SK-N-SH treated with all-trans-retinoic acid at 6 μM for 48 hours (cell line): ENCODE data around the gene RASAL1.

Experiments
- BACH2 ChIP-seq: fragments of 250-450 bp; sonication (Bioruptor Pico); IDR thresholded peaks from 2 replicates; pipeline ENCODE4 v1.9.0; 2021; ENCODE audit warnings: mild to moderate bottlenecking, borderline replicate concordance
- PATZ1 ChIP-seq: fragments of 250-450 bp; sonication (Bioruptor Pico); IDR thresholded peaks from 2 replicates; pipeline ENCODE4 v1.8.0; 2020; ENCODE audit warnings: mild to moderate bottlenecking, moderate library complexity, borderline replicate concordance
- PPARA ChIP-seq: fragments of 250-450 bp; sonication (Bioruptor Pico); IDR thresholded peaks from 2 replicates; pipeline ENCODE4 v1.5.0; 2020; ENCODE audit warnings: mild to moderate bottlenecking, borderline replicate concordance
- ZFP3 ChIP-seq: fragments of 250-450 bp; sonication (Bioruptor Pico); IDR thresholded peaks from 2 replicates; pipeline ENCODE4 v1.5.0; 2020; ENCODE audit warnings: mild to moderate bottlenecking, moderate library complexity
- ZFP30 ChIP-seq: fragments of 450-650 bp; formaldehyde crosslinking; IDR thresholded peaks from 2 replicates; pipeline ENCODE4 v1.5.0; 2022; ENCODE audit warnings: mild to moderate bottlenecking, moderate library complexity
- ZNF8 ChIP-seq: fragments of 450-650 bp; formaldehyde crosslinking; IDR thresholded peaks from 2 replicates; pipeline ENCODE4 v1.5.0; 2020; ENCODE audit warnings: mild to moderate bottlenecking, moderate library complexity
- TF ChIP-seq, protein P1 (sequence below): fragments of 250-450 bp; sonication (Bioruptor Pico); IDR thresholded peaks from 2 replicates; pipeline ENCODE4 v1.5.1; 2020; ENCODE audit warnings: low read depth, mild to moderate bottlenecking, moderate library complexity

GRCh38 chr12:113111247-113111646 lies 24.3 kb downstream of the RASAL1 start:
- TF ChIP-seq PPARA (CRISPR knock-in tag) (no peak), PATZ1 (CRISPR knock-in tag) (no peak), ZFP30 (CRISPR knock-in tag) (no peak), ZNF8 (CRISPR knock-in tag) (no peak), ZFP3 (CRISPR knock-in tag) (no peak), BACH2 (CRISPR knock-in tag) (no peak)
- TF ChIP-seq, protein P1, sequence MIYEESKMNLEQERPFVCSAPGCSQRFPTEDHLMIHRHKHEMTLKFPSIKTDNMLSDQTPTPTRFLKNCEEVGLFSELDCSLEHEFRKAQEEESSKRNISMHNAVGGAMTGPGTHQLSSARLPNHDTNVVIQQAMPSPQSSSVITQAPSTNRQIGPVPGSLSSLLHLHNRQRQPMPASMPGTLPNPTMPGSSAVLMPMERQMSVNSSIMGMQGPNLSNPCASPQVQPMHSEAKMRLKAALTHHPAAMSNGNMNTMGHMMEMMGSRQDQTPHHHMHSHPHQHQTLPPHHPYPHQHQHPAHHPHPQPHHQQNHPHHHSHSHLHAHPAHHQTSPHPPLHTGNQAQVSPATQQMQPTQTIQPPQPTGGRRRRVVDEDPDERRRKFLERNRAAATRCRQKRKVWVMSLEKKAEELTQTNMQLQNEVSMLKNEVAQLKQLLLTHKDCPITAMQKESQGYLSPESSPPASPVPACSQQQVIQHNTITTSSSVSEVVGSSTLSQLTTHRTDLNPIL = no peak
